Karpas-422 (cell line): ENCODE measurements around the gene ELFN1. TPM values are rescaled to one million over a fixed set of nuclear protein-coding genes. Genes with fewer than 3 reads are reported as not detected.

ENCODE experiments used
- DNase-seq: peaks from one replicate; pipeline ENCODE4 v3.0.0-alpha.2; 2015
- H2AFZ ChIP-seq: fragments of 200-600 bp; sonication (generic); 2 replicates; pipeline ENCODE4 v1.6.1; 2014; ENCODE audit warnings: antibody characterized with exemption, low read length, mixed read lengths
- H3K27ac ChIP-seq: fragments of 200-600 bp; sonication (generic); 2 replicates; pipeline ENCODE4 v1.5.1; 2014; ENCODE audit warnings: mild to moderate bottlenecking, low read length, moderate library complexity
- H3K27me3 ChIP-seq: fragments of 200-600 bp; sonication (generic); 2 replicates; pipeline ENCODE4 v1.6.1; 2014; ENCODE audit warnings: low read length, mixed read lengths
- H3K36me3 ChIP-seq: fragments of 200-600 bp; sonication (generic); 2 replicates; pipeline ENCODE4 v1.6.1; 2014; ENCODE audit warnings: low read length, mixed read lengths; ENCODE audit not compliant: insufficient read depth
- H3K4me1 ChIP-seq: fragments of 200-600 bp; sonication (generic); 2 replicates; pipeline ENCODE4 v1.6.1; 2014; ENCODE audit warnings: mild to moderate bottlenecking, low read length, mixed read lengths
- H3K4me2 ChIP-seq: fragments of 200-600 bp; sonication (generic); 2 replicates; pipeline ENCODE4 v1.6.1; 2014; ENCODE audit warnings: low read length, low read depth, mild to moderate bottlenecking; ENCODE audit not compliant: poor library complexity, severe bottlenecking
- H3K4me3 ChIP-seq: fragments of 200-600 bp; sonication (generic); 2 replicates; pipeline ENCODE4 v1.5.1; 2014; ENCODE audit warnings: mild to moderate bottlenecking, antibody characterized with exemption, low read length, mixed read lengths
- H3K79me2 ChIP-seq: fragments of 200-600 bp; sonication (generic); 2 replicates; pipeline ENCODE4 v1.6.1; 2014; ENCODE audit warnings: mild to moderate bottlenecking, low read length, mixed read lengths
- H3K9ac ChIP-seq: fragments of 200-600 bp; sonication (generic); 2 replicates; pipeline ENCODE4 v1.6.0; 2014; ENCODE audit warnings: low read length
- H3K9me2 ChIP-seq: fragments of 200-600 bp; sonication (generic), shearing (Covaris generic); replicated peaks from 2 replicates; pipeline ENCODE4 v1.6.0; 2014; ENCODE audit warnings: mild to moderate bottlenecking, low read length, moderate library complexity; ENCODE audit not compliant: insufficient read depth
- H3K9me3 ChIP-seq: fragments of 300-700, 200-600 bp; sonication (generic); 2 replicates; pipeline ENCODE4 v1.6.1; 2014; ENCODE audit warnings: low read length, mixed read lengths
- H4K20me1 ChIP-seq: fragments of 200-600 bp; sonication (generic); 2 replicates; pipeline ENCODE4 v1.6.1; 2014; ENCODE audit warnings: mild to moderate bottlenecking, antibody characterized with exemption, low read length, low read depth; ENCODE audit not compliant: insufficient read depth
- total RNA-seq: library from RNA; depleted of rRNA; stranded (reverse); fragments of >200 nt; shearing (Covaris generic); gene quantifications from 2 replicates; pipeline ENCODE4 v1.2.3, GENCODE V29; 2014; ENCODE audit warnings: low replicate concordance

Gene ELFN1
- total RNA-seq, 1 experiment from 2014 or later: not detected

GRCh38 chr7:1645071-1645409 lies 25.0 kb upstream of the ELFN1 start:
- H3K36me3 ChIP-seq: no peaks in the 10 kb centered on the region
- H3K9me3 ChIP-seq: no peaks in the 10 kb centered on the region
- no peak overlapping the region for H3K27ac ChIP-seq
- H4K20me1 ChIP-seq: no peaks in the 10 kb centered on the region
- no peak overlapping the region for H3K9ac ChIP-seq
- H2AFZ ChIP-seq: no peak overlapping the region
- no peaks in the 10 kb centered on the region for H3K9me2 ChIP-seq
- no peak overlapping the region for H3K4me3 ChIP-seq
- H3K4me1 ChIP-seq: no peaks in the 10 kb centered on the region
- no peaks in the 10 kb centered on the region for H3K27me3 ChIP-seq
- no peak for DNase-seq
- H3K4me2 ChIP-seq: no peak overlapping the region
- H3K79me2 ChIP-seq: no peaks in the 10 kb centered on the region

GRCh38 chr7:1645476-1645875 lies 24.6 kb upstream of the ELFN1 start:
- Histone ChIP-seq H2AFZ (no peak overlapping the region), H3K4me1 (no peaks in the 10 kb centered on the region), H3K9me2 (no peaks in the 10 kb centered on the region), H3K79me2 (no peaks in the 10 kb centered on the region), H3K9ac (no peak overlapping the region), H3K9me3 (no peaks in the 10 kb centered on the region), H4K20me1 (no peaks in the 10 kb centered on the region), H3K27ac (no peak overlapping the region), H3K27me3 (no peaks in the 10 kb centered on the region), H3K4me3 (no peak overlapping the region), H3K36me3 (no peaks in the 10 kb centered on the region), H3K4me2 (no peak overlapping the region)
- DNase-seq: no peak

- DNase-seq: no peak
- Histone ChIP-seq H3K9me2 (no peaks in the 10 kb centered on the region), H3K79me2 (no peaks in the 10 kb centered on the region), H2AFZ (no peak overlapping the region), H3K4me2 (no peak overlapping the region), H3K27me3 (no peaks in the 10 kb centered on the region), H3K27ac (no peak overlapping the region), H3K4me3 (no peak overlapping the region), H4K20me1 (no peaks in the 10 kb centered on the region), H3K9ac (no peak overlapping the region), H3K4me1 (no peaks in the 10 kb centered on the region), H3K9me3 (no peaks in the 10 kb centered on the region), H3K36me3 (no peaks in the 10 kb centered on the region)
These were observed 23.7 kb upstream of the ELFN1 start for GRCh38 chr7:1646391-1646790.

- H3K36me3 ChIP-seq: no peaks in the 10 kb centered on the region
- no peak overlapping the region for H2AFZ ChIP-seq
- H3K9ac ChIP-seq: no peak overlapping the region
- H3K79me2 ChIP-seq: no peaks in the 10 kb centered on the region
- no peak overlapping the region for H3K4me3 ChIP-seq
- H3K4me1 ChIP-seq: no peaks in the 10 kb centered on the region
- H3K27ac ChIP-seq: no peak overlapping the region
- no peaks in the 10 kb centered on the region for H3K27me3 ChIP-seq
- H3K9me2 ChIP-seq: no peaks in the 10 kb centered on the region
- no peaks in the 10 kb centered on the region for H4K20me1 ChIP-seq
- H3K4me2 ChIP-seq: no peak overlapping the region
- no peaks in the 10 kb centered on the region for H3K9me3 ChIP-seq
- DNase-seq: no peak
These were observed 22.9 kb upstream of the ELFN1 start for GRCh38 chr7:1646957-1647891.

- no peaks in the 10 kb centered on the region for H3K9me2 ChIP-seq
These were observed 22.0 kb upstream of the ELFN1 start for GRCh38 chr7:1647961-1648672.

GRCh38 chr7:1649751-1650326 lies 20.2 kb upstream of the ELFN1 start:
- no peak for DNase-seq
- Histone ChIP-seq H3K4me2 (no peak overlapping the region), H3K79me2 (no peaks in the 10 kb centered on the region), H3K9me3 (no peaks in the 10 kb centered on the region), H2AFZ (no peak overlapping the region), H4K20me1 (no peaks in the 10 kb centered on the region), H3K4me1 (no peaks in the 10 kb centered on the region), H3K27me3 (no peaks in the 10 kb centered on the region), H3K27ac (no peak overlapping the region), H3K36me3 (no peaks in the 10 kb centered on the region), H3K4me3 (no peak overlapping the region), H3K9me2 (no peaks in the 10 kb centered on the region), H3K9ac (no peak overlapping the region)

More at GRCh38 chr7:1647961-1648672, 22.0 kb upstream of the ELFN1 start:
- H3K4me2 ChIP-seq: no peak overlapping the region
- H3K36me3 ChIP-seq: no peaks in the 10 kb centered on the region
- H3K79me2 ChIP-seq: no peaks in the 10 kb centered on the region
- no peak overlapping the region for H3K4me3 ChIP-seq
- no peaks in the 10 kb centered on the region for H4K20me1 ChIP-seq
- H2AFZ ChIP-seq: no peak overlapping the region
- no peak overlapping the region for H3K9ac ChIP-seq
- no peaks in the 10 kb centered on the region for H3K9me3 ChIP-seq
- DNase-seq: no peak
- no peaks in the 10 kb centered on the region for H3K4me1 ChIP-seq
- H3K27ac ChIP-seq: no peak overlapping the region
- no peaks in the 10 kb centered on the region for H3K27me3 ChIP-seq

GRCh38 chr7:1650363-1651030 lies 19.6 kb upstream of the ELFN1 start:
- no peaks in the 10 kb centered on the region for H3K9me3 ChIP-seq
- H3K27me3 ChIP-seq: no peaks in the 10 kb centered on the region
- no peaks in the 10 kb centered on the region for H3K4me1 ChIP-seq
- no peak overlapping the region for H2AFZ ChIP-seq
- H3K36me3 ChIP-seq: no peaks in the 10 kb centered on the region
- DNase-seq: no peak
- H4K20me1 ChIP-seq: no peaks in the 10 kb centered on the region
- no peaks in the 10 kb centered on the region for H3K9me2 ChIP-seq
- no peak overlapping the region for H3K27ac ChIP-seq
- H3K9ac ChIP-seq: no peak overlapping the region
- no peak overlapping the region for H3K4me2 ChIP-seq
- H3K79me2 ChIP-seq: no peaks in the 10 kb centered on the region
- H3K4me3 ChIP-seq: no peak overlapping the region

- no peaks in the 10 kb centered on the region for H4K20me1 ChIP-seq
- no peak overlapping the region for H3K4me3 ChIP-seq
- no peak for DNase-seq
- no peak overlapping the region for H3K4me2 ChIP-seq
- H3K4me1 ChIP-seq: no peaks in the 10 kb centered on the region
- H3K27me3 ChIP-seq: no peaks in the 10 kb centered on the region
- no peaks in the 10 kb centered on the region for H3K36me3 ChIP-seq
- no peaks in the 10 kb centered on the region for H3K79me2 ChIP-seq
- no peak overlapping the region for H2AFZ ChIP-seq
- no peaks in the 10 kb centered on the region for H3K9me3 ChIP-seq
- no peak overlapping the region for H3K9ac ChIP-seq
- H3K9me2 ChIP-seq: no peaks in the 10 kb centered on the region
- H3K27ac ChIP-seq: no peak overlapping the region
These were observed 19.0 kb upstream of the ELFN1 start for GRCh38 chr7:1651031-1651446.
